ENCODE results near the gene PTPRH.
A peak's percentile ranks its signal among the peaks of the same experiment; 100 is the strongest.
"Not testable (repeated sequence)": the region's sequence is repeated elsewhere in the genome, so short reads cannot be mapped to it uniquely, and the experiment has no call there.

The PTPRH gene

GRCh38 chr19:55216461-55217198, 7.3 kb upstream of the PTPRH start:
- Histone ChIP-seq H3K36me3 (ENCODE audit: control insufficient read depth, insufficient read depth, low read length) (no peaks in the 10 kb centered on the region), H3K9me3 (ENCODE audit: control insufficient read depth, insufficient read depth, low read length) (peaks cover 3% of the 10 kb centered on the region), H3K27me3 (ENCODE audit: control insufficient read depth, insufficient read depth, low read length) (no peaks in the 10 kb centered on the region), H3K4me1 (ENCODE audit: control insufficient read depth, insufficient read depth, low read length) (peaks cover 2% of the 10 kb centered on the region), H3K4me3 (ENCODE audit: low read depth, low read length) (peak overlapping the region; percentile 93), H3K9ac (ENCODE audit: low read depth, low read length) (peak overlapping the region; percentile 54)

GRCh38 chr19:55213547-55213946, 4.2 kb upstream of the PTPRH start:
- Histone ChIP-seq H3K4me1 (ENCODE audit: control insufficient read depth, insufficient read depth, low read length) (peaks cover 2% of the 10 kb centered on the region), H3K4me3 (ENCODE audit: low read depth, low read length) (no peak overlapping the region)

GRCh38 chr19:55212447-55212846, 3.1 kb upstream of the PTPRH start:
- Histone ChIP-seq H3K27me3 (ENCODE audit: control insufficient read depth, insufficient read depth, low read length) (no peaks in the 10 kb centered on the region), H3K9ac (ENCODE audit: low read depth, low read length) (no peak overlapping the region), H3K4me3 (ENCODE audit: low read depth, low read length) (no peak overlapping the region), H3K36me3 (ENCODE audit: control insufficient read depth, insufficient read depth, low read length) (no peaks in the 10 kb centered on the region), H3K4me1 (ENCODE audit: control insufficient read depth, insufficient read depth, low read length) (peaks cover 2% of the 10 kb centered on the region), H3K9me3 (ENCODE audit: control insufficient read depth, insufficient read depth, low read length) (peaks cover 3% of the 10 kb centered on the region)

More at GRCh38 chr19:55213547-55213946, 4.2 kb upstream of the PTPRH start:
- H3K9me3 ChIP-seq (ENCODE audit: control insufficient read depth, insufficient read depth, low read length), result peaks cover 3% of the 10 kb centered on the region
- no peaks in the 10 kb centered on the region for H3K27me3 ChIP-seq (ENCODE audit: control insufficient read depth, insufficient read depth, low read length)
- H3K36me3 ChIP-seq (ENCODE audit: control insufficient read depth, insufficient read depth, low read length), result no peaks in the 10 kb centered on the region
- H3K9ac ChIP-seq (ENCODE audit: low read depth, low read length), result no peak overlapping the region

DNA sequence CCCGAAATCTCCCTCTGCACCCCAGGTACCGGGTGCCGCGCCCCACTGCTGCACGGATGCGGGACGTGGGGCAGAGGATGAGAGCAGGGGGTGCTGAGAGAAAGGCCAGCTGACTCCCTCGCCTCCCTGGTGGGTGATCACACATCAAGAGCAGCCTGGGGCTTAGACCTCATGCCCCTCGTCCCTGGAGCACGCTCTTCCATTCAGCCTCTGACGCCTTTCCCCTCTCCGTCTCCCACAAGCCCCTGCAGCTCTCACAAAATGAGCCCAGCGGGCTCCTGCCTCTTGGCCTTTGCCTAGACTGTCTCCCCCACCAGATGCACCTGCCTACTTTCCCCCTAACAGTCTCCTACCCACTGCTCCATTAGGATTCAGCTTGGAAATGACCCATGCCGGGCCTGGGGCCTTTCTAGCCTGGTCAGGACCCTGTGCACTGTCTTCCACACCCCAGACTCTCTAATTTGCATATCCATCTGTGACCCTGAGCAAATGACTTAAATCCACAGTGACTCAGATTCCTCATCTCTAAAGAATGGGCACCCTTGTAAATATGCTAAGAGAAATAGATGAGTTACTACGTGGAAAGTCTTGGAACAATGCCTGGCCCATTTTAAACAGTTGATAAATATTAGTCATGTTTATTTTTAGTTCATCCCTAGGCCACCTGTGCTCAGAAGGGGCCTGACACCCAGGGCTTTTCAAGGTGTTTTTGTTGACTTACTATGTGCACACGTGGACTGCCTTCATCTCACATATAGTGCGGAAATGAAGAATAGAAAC, 582 bp upstream of the PTPRH start:
- no peaks in the 10 kb centered on the region for H3K36me3 ChIP-seq (ENCODE audit: control insufficient read depth, insufficient read depth, low read length)
- no peak overlapping the region for H3K9ac ChIP-seq (ENCODE audit: low read depth, low read length)
- peaks cover 3% of the 10 kb centered on the region for H3K9me3 ChIP-seq (ENCODE audit: control insufficient read depth, insufficient read depth, low read length)
- no peaks in the 10 kb centered on the region for H3K4me1 ChIP-seq (ENCODE audit: control insufficient read depth, insufficient read depth, low read length)
- H3K4me3 ChIP-seq (ENCODE audit: low read depth, low read length), result no peak overlapping the region
- no peaks in the 10 kb centered on the region for H3K27me3 ChIP-seq (ENCODE audit: control insufficient read depth, insufficient read depth, low read length)

DNA sequence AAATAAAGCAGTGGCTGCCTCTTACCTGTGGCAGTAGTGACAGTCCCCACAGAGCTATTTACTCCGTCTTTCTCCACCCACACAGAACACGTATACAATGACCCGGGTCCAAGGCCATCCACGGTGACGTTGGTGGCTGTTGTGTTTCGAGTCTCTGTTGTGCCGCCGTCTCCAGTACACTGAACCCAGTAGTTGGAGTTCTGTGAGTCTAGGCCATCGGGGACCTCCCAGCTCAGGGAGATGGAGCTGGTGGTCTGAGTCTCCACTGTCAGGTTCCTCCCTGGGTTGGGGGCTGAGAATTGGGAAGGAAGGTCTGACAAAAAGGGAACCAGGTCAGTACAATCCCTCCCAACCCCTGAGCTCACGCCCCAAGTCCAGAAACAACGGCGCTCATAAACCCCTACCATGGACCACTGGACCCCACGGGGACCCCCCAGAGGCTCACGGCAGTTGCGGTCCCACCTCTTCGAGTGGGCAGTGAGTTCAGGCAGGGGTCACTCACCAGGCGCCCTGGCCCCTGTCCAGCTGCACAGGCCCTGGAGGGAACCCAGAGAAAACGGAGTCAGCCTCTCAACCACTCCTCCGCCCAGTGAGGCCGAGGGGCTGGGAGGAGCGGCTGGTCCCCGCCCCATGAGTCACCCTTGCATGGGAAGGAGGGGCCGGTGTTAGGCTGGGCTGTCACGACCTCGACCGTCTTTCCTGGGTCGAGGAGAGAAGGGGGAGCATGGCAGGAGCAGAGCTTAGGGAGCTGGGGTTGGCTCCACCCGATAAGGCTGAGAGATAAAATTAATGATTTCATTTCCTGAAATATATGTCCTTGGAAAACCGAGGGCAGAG, 2.4 kb downstream of the PTPRH start:
- H3K9me3 ChIP-seq (ENCODE audit: control insufficient read depth, insufficient read depth, low read length), result no peaks in the 10 kb centered on the region
- H3K4me3 ChIP-seq (ENCODE audit: low read depth, low read length), result peak overlapping the region; percentile 44
- H3K27me3 ChIP-seq (ENCODE audit: control insufficient read depth, insufficient read depth, low read length), result no peaks in the 10 kb centered on the region
- no peaks in the 10 kb centered on the region for H3K36me3 ChIP-seq (ENCODE audit: control insufficient read depth, insufficient read depth, low read length)
- H3K9ac ChIP-seq (ENCODE audit: low read depth, low read length), result no peak overlapping the region
- no peaks in the 10 kb centered on the region for H3K4me1 ChIP-seq (ENCODE audit: control insufficient read depth, insufficient read depth, low read length)

DNA sequence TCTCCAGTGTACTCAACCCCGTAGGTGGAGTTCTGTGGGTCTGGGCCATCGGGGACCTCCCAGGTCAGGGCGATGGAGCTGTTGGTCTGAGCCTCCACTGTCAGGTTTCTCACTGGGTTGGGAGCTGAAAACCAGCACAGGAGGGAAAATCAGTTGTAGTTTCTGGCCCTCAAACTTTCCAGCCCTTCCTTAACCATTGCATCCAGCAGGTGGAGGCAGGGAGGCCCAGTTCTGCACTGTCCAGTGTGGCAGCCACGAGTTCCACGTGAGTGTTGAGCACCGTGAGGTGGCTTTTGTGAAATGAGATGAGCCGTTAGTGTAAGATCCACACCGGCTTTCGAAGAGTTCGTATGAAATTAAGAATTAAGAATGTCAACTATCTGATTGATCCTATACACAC, 7.1 kb downstream of the PTPRH start:
- H3K27me3 ChIP-seq (ENCODE audit: control insufficient read depth, insufficient read depth, low read length); H3K36me3 ChIP-seq (ENCODE audit: control insufficient read depth, insufficient read depth, low read length); H3K9me3 ChIP-seq (ENCODE audit: control insufficient read depth, insufficient read depth, low read length); H3K4me3 ChIP-seq (ENCODE audit: low read depth, low read length); H3K4me1 ChIP-seq (ENCODE audit: control insufficient read depth, insufficient read depth, low read length); H3K9ac ChIP-seq (ENCODE audit: low read depth, low read length): not testable (repeated sequence)

- H3K36me3 ChIP-seq (ENCODE audit: control insufficient read depth, insufficient read depth, low read length), result no peaks in the 10 kb centered on the region
- H3K9me3 ChIP-seq (ENCODE audit: control insufficient read depth, insufficient read depth, low read length), result no peaks in the 10 kb centered on the region
Observed at GRCh38 chr19:55199620-55200204, 9.6 kb downstream of the PTPRH start.

DNA sequence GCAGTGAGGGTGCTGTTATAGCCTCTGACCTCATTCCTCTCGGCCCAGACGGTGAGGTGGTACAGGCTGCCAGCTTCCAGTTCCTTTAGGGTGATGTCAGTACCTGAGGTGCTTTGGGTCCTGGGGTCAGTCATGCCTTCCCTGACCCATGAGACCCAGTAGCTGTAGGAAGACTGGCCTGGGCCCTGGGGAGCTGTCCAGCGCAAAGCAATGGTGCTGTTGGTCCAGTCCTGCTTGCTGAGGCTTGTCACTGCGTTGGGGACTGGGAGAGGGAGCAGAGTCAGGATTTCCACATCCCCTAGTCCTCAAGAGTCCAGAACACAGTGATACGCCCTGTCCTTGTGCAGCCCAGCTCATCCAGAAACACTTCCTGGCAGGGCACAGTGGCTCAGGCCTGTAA, 10.7 kb downstream of the PTPRH start:
- Histone ChIP-seq H3K4me3 (ENCODE audit: low read depth, low read length) (no peak overlapping the region), H3K9ac (ENCODE audit: low read depth, low read length) (no peak overlapping the region), H3K4me1 (ENCODE audit: control insufficient read depth, insufficient read depth, low read length) (no peaks in the 10 kb centered on the region), H3K27me3 (ENCODE audit: control insufficient read depth, insufficient read depth, low read length) (no peaks in the 10 kb centered on the region), H3K9me3 (ENCODE audit: control insufficient read depth, insufficient read depth, low read length) (no peaks in the 10 kb centered on the region), H3K36me3 (ENCODE audit: control insufficient read depth, insufficient read depth, low read length) (no peaks in the 10 kb centered on the region)

More at GRCh38 chr19:55199620-55200204, 9.6 kb downstream of the PTPRH start:
- Histone ChIP-seq H3K4me3 (ENCODE audit: low read depth, low read length) (no peak overlapping the region), H3K9ac (ENCODE audit: low read depth, low read length) (no peak overlapping the region), H3K4me1 (ENCODE audit: control insufficient read depth, insufficient read depth, low read length) (no peaks in the 10 kb centered on the region), H3K27me3 (ENCODE audit: control insufficient read depth, insufficient read depth, low read length) (no peaks in the 10 kb centered on the region)

- Histone ChIP-seq H3K4me3 (ENCODE audit: low read depth, low read length) (no peak overlapping the region), H3K36me3 (ENCODE audit: control insufficient read depth, insufficient read depth, low read length) (no peaks in the 10 kb centered on the region)
Observed at GRCh38 chr19:55197528-55197927, 11.8 kb downstream of the PTPRH start.

GRCh38 chr19:55196803-55197202, 12.5 kb downstream of the PTPRH start:
- Histone ChIP-seq H3K36me3 (ENCODE audit: control insufficient read depth, insufficient read depth, low read length) (no peaks in the 10 kb centered on the region), H3K4me3 (ENCODE audit: low read depth, low read length) (no peak overlapping the region), H3K4me1 (ENCODE audit: control insufficient read depth, insufficient read depth, low read length) (no peaks in the 10 kb centered on the region), H3K27me3 (ENCODE audit: control insufficient read depth, insufficient read depth, low read length) (no peaks in the 10 kb centered on the region), H3K9ac (ENCODE audit: low read depth, low read length) (no peak overlapping the region), H3K9me3 (ENCODE audit: control insufficient read depth, insufficient read depth, low read length) (no peaks in the 10 kb centered on the region)

More at GRCh38 chr19:55197528-55197927, 11.8 kb downstream of the PTPRH start:
- no peaks in the 10 kb centered on the region for H3K9me3 ChIP-seq (ENCODE audit: control insufficient read depth, insufficient read depth, low read length)
- H3K4me1 ChIP-seq (ENCODE audit: control insufficient read depth, insufficient read depth, low read length), result no peaks in the 10 kb centered on the region
- H3K27me3 ChIP-seq (ENCODE audit: control insufficient read depth, insufficient read depth, low read length), result no peaks in the 10 kb centered on the region
- H3K9ac ChIP-seq (ENCODE audit: low read depth, low read length), result no peak overlapping the region

DNA sequence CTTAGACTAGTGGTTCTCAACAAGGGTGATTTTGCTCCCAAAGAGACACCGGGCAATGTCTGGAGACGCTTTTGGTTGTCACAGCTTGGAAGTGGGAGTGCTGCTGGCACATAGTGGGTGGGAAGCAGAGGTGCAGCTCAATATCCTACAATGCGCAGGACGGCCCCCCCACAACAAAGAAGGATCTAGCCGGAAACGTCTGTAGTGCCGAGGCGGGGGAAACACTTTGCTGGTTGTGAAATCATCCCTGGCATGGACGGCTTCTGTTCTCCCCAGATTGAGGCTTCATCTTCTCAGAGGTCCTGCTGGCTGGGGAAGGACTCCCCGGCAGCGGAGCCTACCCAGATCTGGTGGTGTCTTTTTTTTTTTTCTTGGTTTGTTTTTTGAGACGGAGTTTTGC, 15.8 kb downstream of the PTPRH start:
- Histone ChIP-seq H3K27me3 (ENCODE audit: control insufficient read depth, insufficient read depth, low read length) (no peaks in the 10 kb centered on the region), H3K9ac (ENCODE audit: low read depth, low read length) (no peak overlapping the region), H3K4me3 (ENCODE audit: low read depth, low read length) (no peak overlapping the region), H3K9me3 (ENCODE audit: control insufficient read depth, insufficient read depth, low read length) (no peaks in the 10 kb centered on the region), H3K36me3 (ENCODE audit: control insufficient read depth, insufficient read depth, low read length) (no peaks in the 10 kb centered on the region), H3K4me1 (ENCODE audit: control insufficient read depth, insufficient read depth, low read length) (no peaks in the 10 kb centered on the region)
